ENCODE results near the gene TGIF2. TPM values are rescaled to one million over a fixed set of nuclear protein-coding genes. Genes with fewer than 3 reads are reported as not detected.

Gene TGIF2
- total and polyA plus RNA-seq, 12 donors: 3.4 to 17.9 (median 11.2) TPM

- intact Hi-C loops (cut with DNase I): no loop called here
Observed at GRCh38 chr20:36641506-36641843, 68.1 kb downstream of the TGIF2 start.

GRCh38 chr20:36642136-36642535 lies 68.7 kb downstream of the TGIF2 start:
- Histone ChIP-seq H3K27me3 (no peaks in the 10 kb centered on the region), H3K36me3 (replicated peaks in 1 of 2) (no peaks in the 10 kb centered on the region), H3K4me1 (replicated peaks in 1 of 2) (no peaks in the 10 kb centered on the region), H3K27ac (no peak overlapping the region), H3K9me3 (replicated peaks in 1 of 3) (no peaks in the 10 kb centered on the region), H3K4me3 (no peak overlapping the region)
- intact Hi-C loops (cut with DNase I): no loop called here
- TF ChIP-seq CTCF (IDR thresholded peaks at IDR 0.05): no peak
- TF ChIP-seq POLR2A (IDR thresholded peaks at IDR 0.05): no peak
- 73 to 92% (median 85%) methylated on average over 6 of the region's 6 CpGs for WGBS, 4 donors
- DNase-seq: no peak

More at GRCh38 chr20:36641506-36641843, 68.1 kb downstream of the TGIF2 start:
- no peaks in the 10 kb centered on the region for H3K4me1 ChIP-seq (replicated peaks in 1 of 2)
- DNase-seq: no peak
- H3K4me3 ChIP-seq: no peak overlapping the region
- H3K27me3 ChIP-seq: no peaks in the 10 kb centered on the region
- H3K36me3 ChIP-seq (replicated peaks in 1 of 2): no peaks in the 10 kb centered on the region
- WGBS, 4 donors: 85 to 93% (median 88%) methylated on average over 2 to 3 of the region's 3 CpGs
- H3K27ac ChIP-seq: no peak overlapping the region
- H3K9me3 ChIP-seq (replicated peaks in 1 of 3): no peaks in the 10 kb centered on the region
- TF ChIP-seq POLR2A (IDR thresholded peaks at IDR 0.05) (no peak), CTCF (IDR thresholded peaks at IDR 0.05) (no peak)

Small RNA genes lying within 50 kb of the gene (small RNA-seq; reads per million reads assigned to genes)
- 0 reads per million in 2 donors for gene RF00017

Other genes with a start within 250 kb of the TGIF2 start
- 1,000 to 10,000 TPM in 3 of 9 donors, 100 to 1,000 TPM in 6; 241 to 1,128 (median 448) TPM for gene MYL9, start 32.1 kb upstream of the TGIF2 start, total RNA-seq
- 1,000 to 10,000 TPM in 2 of 3 donors, 100 to 1,000 TPM in 1; 891 to 1,967 (median 1,739) TPM for gene MYL9, start 32.1 kb upstream of the TGIF2 start, polyA plus RNA-seq
- gene RAB5IF, start 32.2 kb downstream of the TGIF2 start, total RNA-seq: 100 to 1,000 TPM in 4 of 9 donors, 10 to 100 TPM in 5; 54.9 to 196 (median 90.8) TPM
- gene RAB5IF, start 32.2 kb downstream of the TGIF2 start, polyA plus RNA-seq: 100 to 1,000 TPM in 1 of 3 donors, 10 to 100 TPM in 2; 44.9 to 159 (median 59.3) TPM
- gene SLA2, start 72.6 kb downstream of the TGIF2 start, total RNA-seq: 1 to 10 TPM in 2 of 9 donors, under 1 TPM in 7; 0.12 to 1.1 (median 0.42) TPM
- under 1 TPM; 0.18 to 0.72 (median 0.51) TPM for gene SLA2, start 72.6 kb downstream of the TGIF2 start, polyA plus RNA-seq
- 10 to 100 TPM; 29.0 to 91.4 (median 62.0) TPM for gene NDRG3, start 172.5 kb downstream of the TGIF2 start, total RNA-seq
- gene NDRG3, start 172.5 kb downstream of the TGIF2 start, polyA plus RNA-seq: 10 to 100 TPM; 40.4 to 54.4 (median 40.8) TPM
- 10 to 100 TPM in 5 of 9 donors, 1 to 10 TPM in 4; 6.7 to 19.6 (median 13.3) TPM for gene DSN1, start 200.2 kb downstream of the TGIF2 start, total RNA-seq
- gene DSN1, start 200.2 kb downstream of the TGIF2 start, polyA plus RNA-seq: 10 to 100 TPM; 18.5 to 23.5 (median 22.7) TPM

Measured in adrenal gland (tissue), 12 donors.